ENCODE measurements around the gene POMT1.

GRCh38 chr9:131545003-131545785, 42.5 kb downstream of the POMT1 start, which contains the start of gene PRRT1B:
- no peak for TF ChIP-seq CTCF (IDR thresholded peaks at IDR 0.05; ENCODE audit: low read depth, low read length, poor library complexity, severe bottlenecking)
- no peak for TF ChIP-seq EZH2phosphoT487 (IDR thresholded peaks at IDR 0.05; ENCODE audit: borderline replicate concordance, low read length)

Measured in DOHH2 (cell line).